Measurements from ENCODE around the gene ARAP1. TPM values are rescaled to one million over a fixed set of nuclear protein-coding genes. Genes with fewer than 3 reads are reported as not detected.

ARAP1 gene
- total RNA-seq, 1 experiment from 2014 or later, result 53.0 TPM

- Mint-ChIP-seq H3K27me3 (ENCODE audit: unreplicated experiment) (no peaks in the 10 kb centered on the region), H3K4me3 (ENCODE audit: low read depth, unreplicated experiment) (no peak overlapping the region), H3K9me3 (ENCODE audit: low read depth, unreplicated experiment) (no peaks in the 10 kb centered on the region), H3K27ac (ENCODE audit: unreplicated experiment) (no peak overlapping the region), H3K36me3 (ENCODE audit: insufficient read depth, unreplicated experiment) (peaks cover 8% of the 10 kb centered on the region), H3K4me1 (ENCODE audit: low read depth, unreplicated experiment) (peaks cover 39% of the 10 kb centered on the region)
- no peak for TF ChIP-seq CTCF (IDR thresholded peaks at IDR 0.05; ENCODE audit: unreplicated experiment)
- CTCF ChIA-PET, result no interaction called here
- intact Hi-C loops (cut with micrococcal nuclease; ENCODE audit: unreplicated experiment), result no loop called here
- no peak for DNase-seq
- no TSS peak for BruUV-seq (replicated peaks)
Measured at GRCh38 chr11:72741849-72742512, 10.2 kb downstream of the ARAP1 start.

GRCh38 chr11:72741429-72741833, 10.8 kb downstream of the ARAP1 start:
- no TSS peak for BruUV-seq (replicated peaks)
- Mint-ChIP-seq H3K4me3 (ENCODE audit: low read depth, unreplicated experiment) (no peak overlapping the region), H3K4me1 (ENCODE audit: low read depth, unreplicated experiment) (peaks cover 45% of the 10 kb centered on the region)

GRCh38 chr11:72740562-72741428, 11.4 kb downstream of the ARAP1 start:
- Mint-ChIP-seq H3K4me1 (ENCODE audit: low read depth, unreplicated experiment) (peaks cover 48% of the 10 kb centered on the region), H3K4me3 (ENCODE audit: low read depth, unreplicated experiment) (no peak overlapping the region), H3K27me3 (ENCODE audit: unreplicated experiment) (no peaks in the 10 kb centered on the region), H3K9me3 (ENCODE audit: low read depth, unreplicated experiment) (no peaks in the 10 kb centered on the region), H3K27ac (ENCODE audit: unreplicated experiment) (no peak overlapping the region), H3K36me3 (ENCODE audit: insufficient read depth, unreplicated experiment) (peaks cover 8% of the 10 kb centered on the region)
- intact Hi-C loops (cut with micrococcal nuclease; ENCODE audit: unreplicated experiment), result no loop called here
- no peak for TF ChIP-seq CTCF (IDR thresholded peaks at IDR 0.05; ENCODE audit: unreplicated experiment)
- no TSS peak for BruUV-seq (replicated peaks)
- no peak for DNase-seq
- CTCF ChIA-PET, result interaction anchor here (0.6 to 1.2 kb wide), 2 partner anchors 16 kb away, joined by 3 to 10 read pairs; no protein-coding TSS in a partner anchor

More at GRCh38 chr11:72741429-72741833, 10.8 kb downstream of the ARAP1 start:
- CTCF ChIA-PET, result interaction anchor here (0.6 kb wide), 1 partner anchor 16 kb away, joined by 10 read pairs; no protein-coding TSS in a partner anchor
- DNase-seq, result no peak
- intact Hi-C loops (cut with micrococcal nuclease; ENCODE audit: unreplicated experiment), result no loop called here
- no peaks in the 10 kb centered on the region for H3K27me3 Mint-ChIP-seq (ENCODE audit: unreplicated experiment)
- peaks cover 8% of the 10 kb centered on the region for H3K36me3 Mint-ChIP-seq (ENCODE audit: insufficient read depth, unreplicated experiment)
- H3K27ac Mint-ChIP-seq (ENCODE audit: unreplicated experiment), result no peak overlapping the region
- no peak for TF ChIP-seq CTCF (IDR thresholded peaks at IDR 0.05; ENCODE audit: unreplicated experiment)
- no peaks in the 10 kb centered on the region for H3K9me3 Mint-ChIP-seq (ENCODE audit: low read depth, unreplicated experiment)

GRCh38 chr11:72740060-72740424, 12.2 kb downstream of the ARAP1 start:
- Mint-ChIP-seq H3K27me3 (ENCODE audit: unreplicated experiment) (no peaks in the 10 kb centered on the region), H3K4me3 (ENCODE audit: low read depth, unreplicated experiment) (no peak overlapping the region), H3K27ac (ENCODE audit: unreplicated experiment) (no peak overlapping the region), H3K36me3 (ENCODE audit: insufficient read depth, unreplicated experiment) (peaks cover 8% of the 10 kb centered on the region), H3K9me3 (ENCODE audit: low read depth, unreplicated experiment) (no peaks in the 10 kb centered on the region), H3K4me1 (ENCODE audit: low read depth, unreplicated experiment) (peaks cover 48% of the 10 kb centered on the region)
- BruUV-seq (replicated peaks), result no TSS peak
- intact Hi-C loops (cut with micrococcal nuclease; ENCODE audit: unreplicated experiment), result no loop called here
- TF ChIP-seq CTCF (IDR thresholded peaks at IDR 0.05; ENCODE audit: unreplicated experiment), result no peak
- CTCF ChIA-PET, result interaction anchor here (1.2 kb wide), 1 partner anchor 15 kb away, joined by 3 read pairs; no protein-coding TSS in a partner anchor
- DNase-seq, result no peak
